K562 (cell line): ENCODE measurements around the gene PRKAR2B. TPM values are rescaled to one million over a fixed set of nuclear protein-coding genes. Genes with fewer than 3 reads are reported as not detected.
A peak's percentile ranks its signal among the peaks of the same experiment; 100 is the strongest.

Experiments
- CXXC5 ChIP-seq: fragments of 250-450 bp; sonication (Bioruptor Pico); IDR thresholded peaks from 2 replicates; pipeline ENCODE4 v1.8.0; 2022; ENCODE audit warnings: inconsistent platforms, mild to moderate bottlenecking, moderate library complexity
- EP400 ChIP-seq: fragments of 450-650 bp; IDR thresholded peaks from 2 replicates; pipeline ENCODE4 v1.6.1; 2017; ENCODE audit warnings: antibody characterized with exemption, mild to moderate bottlenecking, moderate library complexity
- HDAC2 ChIP-seq: fragments of 450-650 bp; IDR thresholded peaks from 2 replicates; pipeline ENCODE4 v1.6.1; 2016; ENCODE audit warnings: mild to moderate bottlenecking
- HDAC3 ChIP-seq: fragments of 450-650 bp; IDR thresholded peaks from 2 replicates; pipeline ENCODE4 v1.6.1; 2018; ENCODE audit warnings: borderline replicate concordance, mild to moderate bottlenecking, moderate library complexity; ENCODE audit not compliant: partially characterized antibody
- KLF16 ChIP-seq: IDR thresholded peaks from 2 replicates; pipeline ENCODE4 v1.6.1; 2016; ENCODE audit warnings: antibody characterized with exemption
- NRF1 ChIP-seq, 2 experiments: fragments of 450-650 bp; IDR thresholded peaks in 1 of 2; conservative IDR thresholded peaks in 1 of 2; 2 replicates each; pipeline ENCODE4 v1.6.1; 2014; ENCODE audit warnings: mild to moderate bottlenecking in 2 of 2
- PTRF ChIP-seq: fragments of 450-650 bp; IDR thresholded peaks from 2 replicates; pipeline ENCODE4 v1.6.1; 2016; ENCODE audit warnings: mild to moderate bottlenecking, missing genetic modification characterization, missing compliant biosample characterization
- RCOR1 ChIP-seq, 2 experiments: IDR thresholded peaks; 2 replicates each; pipeline ENCODE4 v1.6.1; 2012; ENCODE audit warnings: low read depth in 2 of 2, low read length in 2 of 2, borderline replicate concordance in 1 of 2, improper control_type of control experiment in 1 of 2
- RUNX1 ChIP-seq: sonication (generic); IDR thresholded peaks from 2 replicates; pipeline ENCODE4 v1.6.1; 2016; ENCODE audit warnings: antibody characterized with exemption, low read depth
- SAFB ChIP-seq: fragments of 200-400 bp; formaldehyde crosslinking; IDR thresholded peaks from 2 replicates; pipeline ENCODE4 v1.6.1; 2017; ENCODE audit warnings: low read depth, low read length, borderline replicate concordance
- SMARCA4 ChIP-seq: fragments of 450-650 bp; IDR thresholded peaks from 2 replicates; pipeline ENCODE4 v1.6.1; 2016
- SMARCB1 ChIP-seq: IDR thresholded peaks from 2 replicates; pipeline ENCODE4 v1.6.1; 2011; ENCODE audit warnings: improper control_type of control experiment, low read depth; ENCODE audit not compliant: insufficient read length
- SMARCC2 ChIP-seq: fragments of 450-650 bp; IDR thresholded peaks from 2 replicates; pipeline ENCODE4 v1.6.1; 2017; ENCODE audit warnings: antibody characterized with exemption, moderate library complexity, mild to moderate bottlenecking, low read depth
- TCFL5 ChIP-seq: fragments of 250-450 bp; sonication (Bioruptor Pico); conservative IDR thresholded peaks from 2 replicates; pipeline ENCODE4 v1.6.1; 2021; ENCODE audit warnings: mild to moderate bottlenecking, moderate library complexity, matching md5 sums
- ZEB2 ChIP-seq: fragments of 450-650 bp; IDR thresholded peaks from 2 replicates; pipeline ENCODE4 v1.6.1; 2016
- ZFX ChIP-seq: sonication (generic); formaldehyde crosslinking; IDR thresholded peaks from 2 replicates; pipeline ENCODE4 v1.8.0; 2022; ENCODE audit warnings: mild to moderate bottlenecking, missing genetic modification reagents, moderate library complexity
- ZMIZ1 ChIP-seq, 2 experiments: fragments of 150-350 bp in 1 of 2; IDR thresholded peaks; 2 replicates each; pipeline ENCODE4 v1.6.1; 2012 to 2016; ENCODE audit warnings: low read depth in 2 of 2, low read length in 2 of 2, mild to moderate bottlenecking in 1 of 2, moderate library complexity in 1 of 2
- ZNF431 ChIP-seq: sonication (generic); formaldehyde crosslinking; IDR thresholded peaks from 2 replicates; pipeline ENCODE4 v1.8.0; 2022; ENCODE audit warnings: mild to moderate bottlenecking, missing genetic modification reagents
- polyA plus RNA-seq, 8 experiments: library from polyadenylated mRNA; depleted of rRNA in 4 of 8; stranded (reverse) in 5 of 8; unstranded in 3 of 8; fragments of >200 nt; fragmentation: Nextera tagmentation in 2 of 8; fragmentation: Illumina TruSeq in 1 of 8; extraction: Ambion mirVana in 2 of 8; extraction: Trizol in 1 of 8; gene quantifications; 2 replicates each; pipeline versions ENCODE4 v1.2.1 to v1.2.3, GENCODE V29; 2011 to 2014; ENCODE audit warnings: inconsistent platforms in 1 of 8, missing spikeins in 1 of 8
- total RNA-seq, 7 experiments: library from RNA; depleted of rRNA in 6 of 7; stranded (reverse); fragments of >200 nt in 6 of 7; fragmentation: Illumina TruSeq in 2 of 7; extraction: Trizol in 2 of 7; gene quantifications; 2 replicates each; pipeline versions ENCODE4 v1.2.1 to v1.2.3, GENCODE V29; 2011 to 2021; ENCODE audit warnings: low replicate concordance in 1 of 7
- TF ChIP-seq, protein P1 (sequence below): fragments of 200-800 bp; sonication (Bioruptor generic); IDR thresholded peaks from 2 replicates; pipeline ENCODE4 v1.6.1; 2017; ENCODE audit warnings: missing genetic modification characterization, missing compliant biosample characterization
- TF ChIP-seq, protein P2 (sequence below), 2 experiments: fragments of 450-650 bp; IDR thresholded peaks; 2 replicates each; pipeline ENCODE4 v1.6.1; 2018; ENCODE audit warnings: mild to moderate bottlenecking in 2 of 2, low read depth in 1 of 2; ENCODE audit not compliant: partially characterized antibody in 2 of 2

The PRKAR2B gene
- total and polyA plus RNA-seq, 9 of the 15 experiments (the other 6 are each of a cell fraction or from before 2014, with no cell fraction given), result 59.0 to 173 (median 129) TPM

DNA sequence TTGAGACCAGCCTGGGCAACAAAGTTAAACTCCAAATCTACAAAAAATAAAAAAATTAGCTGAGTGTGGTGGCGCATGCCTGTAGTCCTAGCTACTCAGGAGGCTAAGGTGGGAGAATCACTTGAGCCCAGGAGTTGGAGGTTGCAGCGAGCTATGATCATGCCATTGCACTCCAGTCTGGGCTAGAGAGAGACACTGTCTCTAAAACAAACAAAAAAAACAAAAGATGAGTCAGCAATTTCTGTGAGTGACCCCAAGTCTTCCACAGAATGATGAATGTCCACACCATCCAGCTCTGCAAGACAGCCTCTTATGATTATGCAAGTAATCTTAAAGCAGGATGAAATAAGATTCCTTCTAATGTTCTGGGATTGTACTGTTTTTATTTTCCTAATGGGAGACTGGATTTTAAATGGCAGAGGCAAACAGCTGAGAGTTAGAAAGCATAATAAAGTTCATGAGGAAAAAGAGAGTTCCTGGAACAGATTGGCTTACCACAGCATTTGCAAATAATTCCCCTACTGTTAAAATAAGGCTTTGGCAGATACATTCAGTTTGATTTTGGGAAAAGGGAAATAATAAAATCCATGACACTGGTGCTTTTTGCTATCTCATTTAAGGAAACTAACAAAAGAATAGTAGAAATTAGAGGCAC lies 18.9 kb upstream of the PRKAR2B start (continued):
- TF ChIP-seq NRF1 (conservative IDR thresholded peaks at IDR 0.05 in 1 of 2, IDR thresholded peaks at IDR 0.05 in 1 of 2) (0 out of 4 replicates have a peak, but pooled peaks of 1 of the 2 experiments have one; percentile 34), SAFB (no peak), CXXC5 (CRISPR knock-in tag) (peak; percentile 53; the same call in 1 of the 2 replicates), KLF16 (no peak), RUNX1 (no peak), SMARCC2 (peak; percentile 80), SMARCB1 (peak; percentile 70), ZMIZ1 (IDR thresholded peaks at IDR 0.05; ENCODE audit: low read depth in 2 of 2, low read length in 2 of 2) (no peak), TCFL5 (no peak), SMARCA4 (peak; percentile 94), ZFX (CRISPR knock-in tag) (no peak), EP400 (peak; percentile 61), ZNF431 (CRISPR knock-in tag) (0 out of 2 replicates have a peak, but pooled peaks have one; percentile 23), HDAC2 (peak; percentile 80; the same call in 1 of the 2 replicates), HDAC3 (peak; percentile 78), RCOR1 (IDR thresholded peaks at IDR 0.05; ENCODE audit: borderline replicate concordance in 1 of 2, low read depth in 2 of 2, low read length in 2 of 2) (peak; percentile 51 to 78; a peak in 3 of 4 replicates), PTRF (tag) (0 out of 2 replicates have a peak, but pooled peaks have one; percentile 54), ZEB2 (peak; percentile 79)
- TF ChIP-seq, protein P1, sequence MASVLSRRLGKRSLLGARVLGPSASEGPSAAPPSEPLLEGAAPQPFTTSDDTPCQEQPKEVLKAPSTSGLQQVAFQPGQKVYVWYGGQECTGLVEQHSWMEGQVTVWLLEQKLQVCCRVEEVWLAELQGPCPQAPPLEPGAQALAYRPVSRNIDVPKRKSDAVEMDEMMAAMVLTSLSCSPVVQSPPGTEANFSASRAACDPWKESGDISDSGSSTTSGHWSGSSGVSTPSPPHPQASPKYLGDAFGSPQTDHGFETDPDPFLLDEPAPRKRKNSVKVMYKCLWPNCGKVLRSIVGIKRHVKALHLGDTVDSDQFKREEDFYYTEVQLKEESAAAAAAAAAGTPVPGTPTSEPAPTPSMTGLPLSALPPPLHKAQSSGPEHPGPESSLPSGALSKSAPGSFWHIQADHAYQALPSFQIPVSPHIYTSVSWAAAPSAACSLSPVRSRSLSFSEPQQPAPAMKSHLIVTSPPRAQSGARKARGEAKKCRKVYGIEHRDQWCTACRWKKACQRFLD, result peak; percentile 82; the same call in 1 of the 2 replicates
- TF ChIP-seq, protein P2, sequence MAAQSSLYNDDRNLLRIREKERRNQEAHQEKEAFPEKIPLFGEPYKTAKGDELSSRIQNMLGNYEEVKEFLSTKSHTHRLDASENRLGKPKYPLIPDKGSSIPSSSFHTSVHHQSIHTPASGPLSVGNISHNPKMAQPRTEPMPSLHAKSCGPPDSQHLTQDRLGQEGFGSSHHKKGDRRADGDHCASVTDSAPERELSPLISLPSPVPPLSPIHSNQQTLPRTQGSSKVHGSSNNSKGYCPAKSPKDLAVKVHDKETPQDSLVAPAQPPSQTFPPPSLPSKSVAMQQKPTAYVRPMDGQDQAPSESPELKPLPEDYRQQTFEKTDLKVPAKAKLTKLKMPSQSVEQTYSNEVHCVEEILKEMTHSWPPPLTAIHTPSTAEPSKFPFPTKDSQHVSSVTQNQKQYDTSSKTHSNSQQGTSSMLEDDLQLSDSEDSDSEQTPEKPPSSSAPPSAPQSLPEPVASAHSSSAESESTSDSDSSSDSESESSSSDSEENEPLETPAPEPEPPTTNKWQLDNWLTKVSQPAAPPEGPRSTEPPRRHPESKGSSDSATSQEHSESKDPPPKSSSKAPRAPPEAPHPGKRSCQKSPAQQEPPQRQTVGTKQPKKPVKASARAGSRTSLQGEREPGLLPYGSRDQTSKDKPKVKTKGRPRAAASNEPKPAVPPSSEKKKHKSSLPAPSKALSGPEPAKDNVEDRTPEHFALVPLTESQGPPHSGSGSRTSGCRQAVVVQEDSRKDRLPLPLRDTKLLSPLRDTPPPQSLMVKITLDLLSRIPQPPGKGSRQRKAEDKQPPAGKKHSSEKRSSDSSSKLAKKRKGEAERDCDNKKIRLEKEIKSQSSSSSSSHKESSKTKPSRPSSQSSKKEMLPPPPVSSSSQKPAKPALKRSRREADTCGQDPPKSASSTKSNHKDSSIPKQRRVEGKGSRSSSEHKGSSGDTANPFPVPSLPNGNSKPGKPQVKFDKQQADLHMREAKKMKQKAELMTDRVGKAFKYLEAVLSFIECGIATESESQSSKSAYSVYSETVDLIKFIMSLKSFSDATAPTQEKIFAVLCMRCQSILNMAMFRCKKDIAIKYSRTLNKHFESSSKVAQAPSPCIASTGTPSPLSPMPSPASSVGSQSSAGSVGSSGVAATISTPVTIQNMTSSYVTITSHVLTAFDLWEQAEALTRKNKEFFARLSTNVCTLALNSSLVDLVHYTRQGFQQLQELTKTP (IDR thresholded peaks at IDR 0.05; ENCODE audit: low read depth in 1 of 2, partially characterized antibody in 2 of 2), result peak in 1 of 2 experiments; percentile 18
